ENCODE data around the gene AQP10. TPM values are rescaled to one million over a fixed set of nuclear protein-coding genes. Genes with fewer than 3 reads are reported as not detected.
"Not testable (repeated sequence)": the region's sequence is repeated elsewhere in the genome, so short reads cannot be mapped to it uniquely, and the experiment has no call there.

Gene AQP10
- total RNA-seq, 4 donors from 2014 or later = not detected

DNA sequence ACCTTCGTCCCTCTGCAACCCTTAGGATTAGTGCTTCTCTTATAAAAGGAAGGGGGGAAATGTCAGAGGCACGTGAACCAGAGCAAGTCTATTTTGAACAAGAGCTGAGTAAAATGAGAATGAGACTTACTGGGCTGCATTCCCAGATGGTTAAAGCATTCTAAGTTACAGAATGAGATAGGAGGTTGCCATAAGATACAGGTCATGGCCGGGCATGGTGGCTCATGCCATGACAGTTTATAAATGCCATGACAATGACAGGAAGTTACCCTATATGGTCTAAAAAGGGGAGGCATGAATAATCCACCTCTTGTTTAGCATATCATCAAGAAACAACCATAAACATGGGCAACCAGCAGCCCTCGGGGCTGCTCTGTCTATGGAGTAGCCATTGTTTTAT, 2.5 kb upstream of the AQP10 start:
- DNase-seq = no peak
- no peaks in the 10 kb centered on the region for H3K9me3 ChIP-seq
- H3K27ac ChIP-seq = no peak overlapping the region
- no peaks in the 10 kb centered on the region for H3K4me1 ChIP-seq
- TF ChIP-seq, protein P1, sequence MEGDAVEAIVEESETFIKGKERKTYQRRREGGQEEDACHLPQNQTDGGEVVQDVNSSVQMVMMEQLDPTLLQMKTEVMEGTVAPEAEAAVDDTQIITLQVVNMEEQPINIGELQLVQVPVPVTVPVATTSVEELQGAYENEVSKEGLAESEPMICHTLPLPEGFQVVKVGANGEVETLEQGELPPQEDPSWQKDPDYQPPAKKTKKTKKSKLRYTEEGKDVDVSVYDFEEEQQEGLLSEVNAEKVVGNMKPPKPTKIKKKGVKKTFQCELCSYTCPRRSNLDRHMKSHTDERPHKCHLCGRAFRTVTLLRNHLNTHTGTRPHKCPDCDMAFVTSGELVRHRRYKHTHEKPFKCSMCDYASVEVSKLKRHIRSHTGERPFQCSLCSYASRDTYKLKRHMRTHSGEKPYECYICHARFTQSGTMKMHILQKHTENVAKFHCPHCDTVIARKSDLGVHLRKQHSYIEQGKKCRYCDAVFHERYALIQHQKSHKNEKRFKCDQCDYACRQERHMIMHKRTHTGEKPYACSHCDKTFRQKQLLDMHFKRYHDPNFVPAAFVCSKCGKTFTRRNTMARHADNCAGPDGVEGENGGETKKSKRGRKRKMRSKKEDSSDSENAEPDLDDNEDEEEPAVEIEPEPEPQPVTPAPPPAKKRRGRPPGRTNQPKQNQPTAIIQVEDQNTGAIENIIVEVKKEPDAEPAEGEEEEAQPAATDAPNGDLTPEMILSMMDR (IDR thresholded peaks at IDR 0.05) = no peak
- no peak for TF ChIP-seq POLR2A (IDR thresholded peaks at IDR 0.05)
- intact Hi-C loops (cut with DNase I; ENCODE audit: low total_unique reads) = no loop called here
- H3K4me3 ChIP-seq = no peak overlapping the region
- no peaks in the 10 kb centered on the region for H3K36me3 ChIP-seq
- H3K27me3 ChIP-seq = no peaks in the 10 kb centered on the region

DNA sequence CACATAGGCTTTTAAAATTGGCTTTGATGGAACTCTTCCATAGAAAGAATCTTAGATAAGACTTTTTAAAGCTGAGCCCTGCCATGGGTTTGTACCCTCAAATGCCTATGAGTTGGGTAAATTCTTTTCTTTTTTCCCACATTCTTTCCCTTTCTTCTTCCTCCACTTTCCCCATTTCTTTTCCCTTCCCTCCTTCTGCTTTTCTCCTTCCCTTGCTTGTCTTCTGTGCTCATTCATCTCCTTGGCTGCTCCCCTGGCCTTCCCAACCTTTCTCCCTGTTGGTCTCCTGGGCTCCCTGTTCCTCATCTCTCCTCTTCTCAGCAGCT, 679 bp downstream of the AQP10 start:
- H3K27me3 ChIP-seq; intact Hi-C loops (cut with DNase I; ENCODE audit: low total_unique reads); H3K36me3 ChIP-seq; H3K27ac ChIP-seq; H3K4me1 ChIP-seq; DNase-seq; H3K9me3 ChIP-seq; H3K4me3 ChIP-seq: not testable (repeated sequence)

DNA sequence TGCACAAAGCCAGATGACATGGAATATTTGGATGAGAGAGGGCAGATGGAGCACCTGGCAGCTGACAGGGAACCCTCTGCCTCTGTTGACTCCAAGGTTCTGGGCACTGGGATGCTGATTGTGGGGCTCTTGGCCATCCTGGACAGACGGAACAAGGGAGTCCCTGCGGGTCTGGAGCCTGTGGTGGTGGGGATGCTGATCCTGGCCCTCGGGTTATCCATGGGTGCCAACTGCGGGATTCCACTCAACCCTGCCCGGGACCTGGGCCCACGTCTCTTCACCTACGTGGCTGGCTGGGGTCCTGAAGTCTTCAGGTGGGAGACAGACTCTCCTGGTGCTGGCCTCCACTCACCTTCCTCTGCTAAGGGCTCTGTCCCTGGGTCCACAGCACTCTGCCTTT, 2.6 kb downstream of the AQP10 start:
- DNase-seq = no peak
- Histone ChIP-seq H3K27me3 (no peaks in the 10 kb centered on the region), H3K36me3 (no peaks in the 10 kb centered on the region), H3K27ac (no peak overlapping the region), H3K9me3 (no peaks in the 10 kb centered on the region), H3K4me1 (peaks cover 8 to 16% of the 10 kb centered on the region in 2 donors), H3K4me3 (no peak overlapping the region)
- no peak for TF ChIP-seq POLR2A (IDR thresholded peaks at IDR 0.05)
- TF ChIP-seq, protein P1 (IDR thresholded peaks at IDR 0.05) = no peak
- intact Hi-C loops (cut with DNase I; ENCODE audit: low total_unique reads) = no loop called here

DNA sequence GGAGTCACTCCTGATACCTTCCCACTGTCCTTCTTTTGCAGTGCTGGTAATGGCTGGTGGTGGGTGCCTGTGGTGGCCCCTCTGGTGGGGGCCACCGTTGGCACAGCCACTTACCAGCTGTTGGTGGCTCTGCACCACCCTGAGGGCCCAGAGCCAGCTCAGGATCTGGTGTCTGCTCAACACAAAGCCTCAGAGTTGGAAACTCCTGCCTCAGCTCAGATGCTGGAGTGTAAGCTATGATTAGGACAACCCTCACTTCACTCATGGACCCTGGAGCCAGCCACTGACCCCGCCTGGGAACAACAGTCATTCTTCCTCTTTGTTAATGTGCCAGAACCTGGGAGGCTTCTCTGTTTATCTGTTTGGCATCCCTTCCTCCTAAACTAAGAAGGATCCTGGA, 3.3 kb downstream of the AQP10 start:
- Histone ChIP-seq H3K4me1 (peaks cover 12 to 21% of the 10 kb centered on the region in 2 donors), H3K9me3 (no peaks in the 10 kb centered on the region), H3K27me3 (no peaks in the 10 kb centered on the region), H3K27ac (peak overlapping the region; percentile 92 to 96), H3K4me3 (peak overlapping the region in 1 of 2 donors; percentile 79), H3K36me3 (no peaks in the 10 kb centered on the region)
- TF ChIP-seq, protein P1 (IDR thresholded peaks at IDR 0.05) = no peak
- intact Hi-C loops (cut with DNase I; ENCODE audit: low total_unique reads) = no loop called here
- no peak for DNase-seq

DNA sequence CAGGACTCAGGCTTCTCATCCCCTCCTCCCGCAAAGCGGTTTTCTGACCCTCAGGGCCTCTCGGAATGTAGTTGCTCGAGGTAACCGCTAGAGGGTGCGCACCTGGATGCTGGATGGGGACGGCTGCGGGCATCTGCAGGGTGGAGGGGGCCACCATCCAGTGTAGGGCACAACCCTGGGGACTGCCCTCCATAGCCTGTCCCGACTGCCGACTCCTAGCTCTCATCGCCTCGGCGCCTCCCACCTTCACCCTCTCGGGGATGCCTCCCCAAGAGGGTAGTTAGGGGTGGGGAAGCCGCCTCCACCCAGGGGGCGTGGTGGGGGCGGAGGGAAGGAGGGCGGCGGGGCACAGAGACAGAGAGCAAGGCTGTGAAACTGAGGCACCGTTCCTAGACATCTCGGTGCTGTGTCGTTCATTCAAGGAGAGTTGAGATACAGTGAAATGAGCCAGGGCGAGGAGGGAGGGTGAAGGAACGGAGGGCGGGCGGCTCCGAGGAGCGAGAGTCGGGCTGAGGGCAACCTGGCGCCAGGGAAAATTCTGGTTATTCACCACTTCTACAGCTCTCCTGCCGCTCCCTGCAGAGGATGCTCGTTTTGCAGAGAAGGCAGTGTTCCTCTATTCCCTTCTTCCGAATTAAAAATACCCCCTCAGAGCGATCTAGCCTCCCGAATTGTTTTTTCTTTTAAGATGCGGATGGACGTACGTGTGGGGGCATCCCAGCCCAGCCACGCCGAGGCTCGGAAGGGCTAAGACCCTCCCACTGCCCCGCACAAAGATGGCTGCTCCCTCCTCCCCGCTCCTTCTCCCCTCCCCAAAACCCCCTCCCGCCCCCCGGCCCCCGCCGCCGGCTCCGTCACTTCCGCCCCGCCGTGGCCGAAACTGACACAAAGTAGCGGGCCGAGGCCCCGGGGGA, 4.0 kb downstream of the AQP10 start, which contains the start of gene ATP8B2:
TSS of gene ATP8B2 (plus strand) at position 857 of the 914 bp plus-strand sequence. CDS start 2,617 bp downstream, outside the sequence.
- DNase-seq = peak; percentile 78 to 80
- no peaks in the 10 kb centered on the region for H3K27me3 ChIP-seq
- H3K36me3 ChIP-seq = no peaks in the 10 kb centered on the region
- peaks cover 14 to 24% of the 10 kb centered on the region in 2 donors for H3K4me1 ChIP-seq
- peak within 1 kb of the TSS; percentile 92 to 96 for H3K27ac ChIP-seq
- TF ChIP-seq, protein P1 (IDR thresholded peaks at IDR 0.05) = peak; percentile 84 to 96 (median 92)
- peak in 1 of 2 donors; percentile 29 for TF ChIP-seq POLR2A (IDR thresholded peaks at IDR 0.05)
- H3K4me3 ChIP-seq = peak within 1 kb of the TSS; percentile 77 to 79
- H3K9me3 ChIP-seq = no peaks in the 10 kb centered on the region
- intact Hi-C loops (cut with DNase I; ENCODE audit: low total_unique reads) = no loop called here
